K562 (cell line): ENCODE measurements around the gene TBXAS1.

Experiments
- PHB ChIP-seq: fragments of 250-450 bp; sonication (Bioruptor Pico); IDR thresholded peaks from 2 replicates; pipeline ENCODE4 v1.5.0; 2021
- POLR2G ChIP-seq: fragments of 200-400 bp; formaldehyde crosslinking; IDR thresholded peaks from 2 replicates; pipeline ENCODE4 v1.6.1; 2017; ENCODE audit warnings: low read depth, mild to moderate bottlenecking, antibody characterized with exemption, low read length, moderate library complexity
- RBM17 ChIP-seq: fragments of 200-400 bp; formaldehyde crosslinking; IDR thresholded peaks from 2 replicates; pipeline ENCODE4 v1.6.1; 2017; ENCODE audit warnings: low read depth, mild to moderate bottlenecking, low read length, borderline replicate concordance
- TCF7L2 ChIP-seq: fragments of 150-350 bp; IDR thresholded peaks from 2 replicates; pipeline ENCODE4 v1.6.1; 2016; ENCODE audit warnings: low read depth, mild to moderate bottlenecking, low read length, moderate library complexity
- ZNF121 ChIP-seq: sonication (generic); formaldehyde crosslinking; conservative IDR thresholded peaks from 2 replicates; pipeline ENCODE4 v1.8.0; 2022; ENCODE audit warnings: missing genetic modification reagents
- ZNF224 ChIP-seq: sonication (generic); formaldehyde crosslinking; IDR thresholded peaks from 2 replicates; pipeline ENCODE4 v1.8.0; 2022; ENCODE audit warnings: mild to moderate bottlenecking, missing genetic modification reagents
- ZNF384 ChIP-seq: IDR thresholded peaks from 2 replicates; pipeline ENCODE4 v1.6.1; 2012; ENCODE audit warnings: low read depth, low read length, improper control_type of control experiment
- TF ChIP-seq, protein P1 (sequence below), 3 experiments: IDR thresholded peaks in 2 of 3; conservative IDR thresholded peaks in 1 of 3; 2 replicates each; pipeline ENCODE4 v1.5.1; 2011 to 2012; ENCODE audit warnings: low read length in 3 of 3, mild to moderate bottlenecking in 3 of 3, control low read depth in 2 of 3, improper control_type of control experiment in 1 of 3, inconsistent platforms in 1 of 3, low read depth in 1 of 3, mixed read lengths in 1 of 3, moderate library complexity in 1 of 3; ENCODE audit not compliant: insufficient read depth in 2 of 3
- TF ChIP-seq, protein P2 (sequence below), 2 experiments: fragments of 200-800 bp in 1 of 2; sonication (Bioruptor generic) in 1 of 2; sonication (generic) in 1 of 2; formaldehyde crosslinking in 1 of 2; IDR thresholded peaks in 1 of 2; conservative IDR thresholded peaks in 1 of 2; 2 replicates each; pipeline versions ENCODE4 v1.5.0 to v1.6.1; 2016 to 2020; ENCODE audit warnings: missing compliant biosample characterization in 1 of 2, missing genetic modification characterization in 1 of 2, missing genetic modification reagents in 1 of 2

DNA sequence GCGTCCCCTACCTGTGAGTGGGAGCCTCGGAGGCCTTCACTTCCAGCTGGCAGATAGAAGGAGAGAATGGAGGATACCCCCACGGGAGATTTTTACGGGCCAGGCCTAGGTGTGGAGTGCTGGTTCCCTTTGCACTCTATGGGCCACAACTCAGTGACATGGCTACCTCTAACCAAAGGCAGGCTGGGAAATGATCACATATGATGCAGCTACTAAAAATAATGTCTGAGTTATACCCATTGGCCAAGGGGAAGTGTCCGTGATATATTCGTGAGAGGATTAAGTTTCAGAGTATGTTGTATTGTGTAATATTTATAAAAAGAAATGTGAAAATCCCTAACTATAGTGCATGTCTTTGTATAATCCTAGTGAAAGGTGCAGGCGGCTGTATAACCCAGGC lies 37.7 kb upstream of the TBXAS1 start:
- TF ChIP-seq PHB (CRISPR knock-in tag) (no peak), RBM17 (no peak), TCF7L2 (no peak), ZNF121 (CRISPR knock-in tag) (no peak), ZNF384 (no peak), ZNF224 (CRISPR knock-in tag) (no peak), POLR2G (no peak)
- TF ChIP-seq, protein P1, sequence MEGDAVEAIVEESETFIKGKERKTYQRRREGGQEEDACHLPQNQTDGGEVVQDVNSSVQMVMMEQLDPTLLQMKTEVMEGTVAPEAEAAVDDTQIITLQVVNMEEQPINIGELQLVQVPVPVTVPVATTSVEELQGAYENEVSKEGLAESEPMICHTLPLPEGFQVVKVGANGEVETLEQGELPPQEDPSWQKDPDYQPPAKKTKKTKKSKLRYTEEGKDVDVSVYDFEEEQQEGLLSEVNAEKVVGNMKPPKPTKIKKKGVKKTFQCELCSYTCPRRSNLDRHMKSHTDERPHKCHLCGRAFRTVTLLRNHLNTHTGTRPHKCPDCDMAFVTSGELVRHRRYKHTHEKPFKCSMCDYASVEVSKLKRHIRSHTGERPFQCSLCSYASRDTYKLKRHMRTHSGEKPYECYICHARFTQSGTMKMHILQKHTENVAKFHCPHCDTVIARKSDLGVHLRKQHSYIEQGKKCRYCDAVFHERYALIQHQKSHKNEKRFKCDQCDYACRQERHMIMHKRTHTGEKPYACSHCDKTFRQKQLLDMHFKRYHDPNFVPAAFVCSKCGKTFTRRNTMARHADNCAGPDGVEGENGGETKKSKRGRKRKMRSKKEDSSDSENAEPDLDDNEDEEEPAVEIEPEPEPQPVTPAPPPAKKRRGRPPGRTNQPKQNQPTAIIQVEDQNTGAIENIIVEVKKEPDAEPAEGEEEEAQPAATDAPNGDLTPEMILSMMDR (IDR thresholded peaks at IDR 0.05 in 2 of 3, conservative IDR thresholded peaks at IDR 0.05 in 1 of 3; ENCODE audit: insufficient read depth in 2 of 3, low read depth in 1 of 3, low read length in 3 of 3), result no peak
- TF ChIP-seq, protein P2, sequence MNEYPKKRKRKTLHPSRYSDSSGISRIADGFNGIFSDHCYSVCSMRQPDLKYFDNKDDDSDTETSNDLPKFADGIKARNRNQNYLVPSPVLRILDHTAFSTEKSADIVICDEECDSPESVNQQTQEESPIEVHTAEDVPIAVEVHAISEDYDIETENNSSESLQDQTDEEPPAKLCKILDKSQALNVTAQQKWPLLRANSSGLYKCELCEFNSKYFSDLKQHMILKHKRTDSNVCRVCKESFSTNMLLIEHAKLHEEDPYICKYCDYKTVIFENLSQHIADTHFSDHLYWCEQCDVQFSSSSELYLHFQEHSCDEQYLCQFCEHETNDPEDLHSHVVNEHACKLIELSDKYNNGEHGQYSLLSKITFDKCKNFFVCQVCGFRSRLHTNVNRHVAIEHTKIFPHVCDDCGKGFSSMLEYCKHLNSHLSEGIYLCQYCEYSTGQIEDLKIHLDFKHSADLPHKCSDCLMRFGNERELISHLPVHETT (CRISPR knock-in tag; conservative IDR thresholded peaks at IDR 0.05 in 1 of 2, IDR thresholded peaks at IDR 0.05 in 1 of 2), result no peak
